RPMI7951 (cell line): ENCODE measurements around the gene ADNP2. TPM values are rescaled to one million over a fixed set of nuclear protein-coding genes. Genes with fewer than 3 reads are reported as not detected.
A peak's percentile ranks its signal among the peaks of the same experiment; 100 is the strongest.

ENCODE experiments used
- DNase-seq: peaks from one replicate; pipeline ENCODE4 v3.0.0-alpha.2; 2012; ENCODE audit warnings: low read depth
- total RNA-seq: library from RNA; depleted of rRNA; stranded (reverse); fragments of >200 nt; shearing (Covaris generic); gene quantifications from 2 replicates; pipeline ENCODE4 v1.2.3, GENCODE V29; 2014

Gene ADNP2
- total RNA-seq, 1 experiment from 2014 or later, result 12.9 TPM

DNA sequence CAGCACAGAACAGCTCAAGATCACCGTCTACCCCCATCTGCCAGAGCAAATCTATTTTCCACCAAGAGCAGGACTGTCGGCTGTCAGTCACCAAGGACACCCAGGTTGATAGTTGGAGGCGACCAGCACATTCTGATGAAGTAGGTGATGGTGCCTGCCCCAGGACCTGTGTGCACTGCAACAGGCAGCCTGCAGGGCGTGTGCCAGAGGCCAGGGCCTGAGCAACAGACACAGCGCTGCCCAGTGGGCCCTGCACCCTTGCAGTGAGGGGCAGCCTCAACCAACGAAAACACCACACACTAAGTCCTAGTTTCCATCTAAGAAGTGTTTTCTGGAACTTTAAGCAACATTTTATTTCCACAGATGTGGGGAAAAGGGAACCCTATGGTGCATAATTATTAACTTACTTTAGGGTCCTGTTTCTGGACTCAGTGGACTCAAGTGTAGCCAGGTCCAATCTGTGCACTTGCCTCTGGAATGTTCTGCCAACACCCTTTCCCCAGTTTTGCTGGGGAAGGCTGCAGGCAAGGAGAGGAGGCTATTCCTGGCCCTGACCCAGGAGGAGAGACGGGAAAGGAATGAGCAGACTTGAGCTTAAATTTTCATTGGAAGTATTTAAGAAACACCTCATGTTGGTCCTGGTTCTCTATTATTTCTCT, 61.5 kb downstream of the ADNP2 start:
- DNase-seq, result no peak

DNA sequence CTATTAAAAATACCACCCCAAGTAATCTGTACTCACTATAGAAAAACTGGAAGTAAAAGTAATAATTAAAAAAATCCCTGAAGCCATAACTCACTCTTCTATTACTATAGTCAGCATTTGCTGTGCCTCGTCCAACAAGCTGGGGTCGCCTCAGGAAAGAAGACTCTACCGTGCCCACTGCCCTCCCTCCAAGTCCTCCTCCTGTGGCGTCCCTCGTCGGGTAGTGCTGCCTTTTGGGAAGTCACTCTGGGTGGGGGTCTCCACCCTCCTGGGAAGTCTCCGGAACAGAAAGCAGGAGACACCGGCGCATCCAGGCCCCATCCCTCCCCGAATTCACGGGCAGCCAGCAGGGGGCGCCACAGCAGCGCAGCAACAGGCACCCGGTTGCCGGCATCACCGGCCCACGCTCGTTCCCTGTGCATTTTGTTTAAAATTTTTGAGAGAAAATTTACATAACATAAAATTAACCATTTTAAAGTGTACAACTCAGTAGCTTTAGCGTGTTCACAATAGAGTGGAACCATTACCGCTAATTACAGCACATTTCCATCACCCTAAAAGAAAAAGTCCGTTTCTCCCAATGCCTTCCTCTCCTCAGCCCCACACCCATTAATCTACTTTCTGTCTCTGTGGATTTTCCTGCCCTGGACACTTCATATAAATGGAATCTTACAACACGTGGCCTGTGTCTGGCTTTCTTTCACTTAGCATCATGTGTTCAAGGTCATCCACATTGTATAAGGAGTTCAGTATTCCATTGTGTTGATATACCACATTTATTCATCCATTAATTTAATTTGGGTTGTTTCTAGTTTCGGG, 62.2 kb downstream of the ADNP2 start:
- DNase-seq, result peak; percentile 11

DNA sequence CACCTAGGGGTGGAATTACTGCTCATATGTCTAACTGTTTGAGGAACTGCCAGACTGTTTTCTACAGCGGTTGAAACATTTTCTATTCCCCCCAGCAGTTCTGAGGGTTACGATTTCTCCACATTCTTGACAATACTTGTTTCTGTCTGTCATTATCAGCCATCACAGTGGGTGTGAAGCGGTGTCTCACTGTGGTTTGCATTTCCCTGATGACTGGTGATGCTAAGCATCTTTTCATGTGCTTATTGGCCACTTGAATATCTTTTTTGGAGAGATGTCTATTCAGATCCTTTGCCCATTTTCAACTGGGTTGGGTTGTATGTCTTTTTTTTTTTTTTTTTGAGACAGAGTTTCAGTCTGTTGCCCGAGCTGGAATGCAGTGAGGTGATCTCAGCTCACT, 63.0 kb downstream of the ADNP2 start:
- no peak for DNase-seq

DNA sequence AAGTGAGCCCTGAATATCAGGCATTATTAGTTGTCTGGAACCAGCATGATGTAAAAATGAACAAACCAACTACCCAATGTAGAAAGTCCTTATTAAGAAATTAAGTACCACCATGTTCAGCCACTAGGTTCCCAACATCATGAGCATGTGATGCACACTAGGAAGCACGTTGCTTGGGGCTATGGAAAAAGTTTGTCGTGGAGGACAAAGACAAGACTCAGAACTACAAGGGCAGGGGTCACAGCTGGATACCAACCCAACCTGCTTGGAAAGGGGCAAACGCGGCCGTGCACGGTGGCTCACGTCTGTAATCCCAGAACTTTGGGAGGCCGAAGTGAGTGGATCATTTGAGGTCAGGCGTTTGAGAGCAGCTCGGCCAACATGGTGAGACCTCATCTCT, 64.0 kb downstream of the ADNP2 start:
- DNase-seq, result no peak

DNA sequence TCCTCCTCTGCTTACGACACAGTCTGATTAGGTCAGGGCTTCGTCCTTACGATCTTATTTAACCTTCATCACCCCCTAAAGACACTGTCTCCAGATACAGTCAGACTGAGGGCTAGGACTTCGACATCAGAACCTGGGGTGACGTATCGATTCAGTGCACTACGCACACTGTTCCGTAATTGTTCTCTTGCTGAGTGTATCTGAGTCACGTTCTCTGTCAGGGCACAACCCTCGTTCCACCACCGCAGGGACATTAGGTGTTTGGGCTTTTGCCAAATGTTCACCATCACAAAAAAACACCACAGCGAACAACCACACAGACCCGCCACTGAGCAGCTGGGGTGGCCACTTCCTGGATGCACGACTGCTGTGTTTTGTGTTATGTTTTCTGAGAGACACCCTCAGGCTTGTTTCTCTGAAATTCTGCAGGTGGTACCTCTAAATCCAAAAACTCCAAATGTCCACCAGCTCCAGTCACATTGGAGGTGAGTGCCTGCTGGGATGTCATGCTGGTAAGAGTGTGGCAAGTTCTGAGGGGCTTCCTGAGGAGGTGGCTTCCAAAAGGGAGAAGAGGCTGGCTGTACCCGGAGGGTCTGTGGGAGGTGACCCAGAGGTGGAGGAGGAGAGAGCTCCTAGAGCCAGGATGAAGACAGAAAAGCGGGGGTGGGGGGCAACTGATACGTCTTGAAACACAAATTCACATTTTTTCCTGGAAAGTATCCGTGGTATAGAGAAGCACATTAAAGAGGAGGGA, 66.6 kb downstream of the ADNP2 start:
- DNase-seq, result no peak

DNA sequence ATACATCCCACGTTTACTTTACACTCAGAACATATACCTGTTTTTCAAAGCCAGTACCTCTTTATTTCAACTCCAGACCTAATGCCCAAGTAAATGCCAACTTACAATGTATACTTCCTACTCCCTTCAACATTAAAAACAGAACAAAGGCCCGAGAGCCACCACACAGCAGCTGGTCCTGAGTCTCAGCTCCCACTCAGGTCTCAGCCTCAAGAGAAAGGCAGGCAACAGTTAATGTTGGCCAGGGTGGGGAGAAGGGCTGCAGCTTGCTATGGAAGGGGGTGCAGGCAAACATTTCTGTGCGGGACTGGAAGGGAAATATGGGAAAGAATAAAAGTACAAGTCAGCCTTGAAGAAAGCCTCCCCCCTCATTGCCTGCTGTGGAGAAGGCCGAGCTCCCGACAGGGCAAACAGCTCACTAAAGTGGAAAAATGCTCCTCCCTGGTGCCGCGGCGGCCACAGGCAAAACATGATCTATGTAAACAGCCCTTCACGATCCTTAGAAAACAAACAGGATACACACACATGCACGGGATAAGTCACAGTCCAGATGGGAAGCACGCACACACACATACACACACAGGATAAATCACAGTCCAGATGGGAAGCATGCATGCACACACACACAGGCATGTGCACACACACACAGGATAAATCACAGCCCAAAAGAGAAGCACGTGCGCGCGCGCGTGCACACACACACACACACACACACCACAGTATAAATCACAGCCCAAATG, 67.4 kb downstream of the ADNP2 start:
- no peak for DNase-seq

DNA sequence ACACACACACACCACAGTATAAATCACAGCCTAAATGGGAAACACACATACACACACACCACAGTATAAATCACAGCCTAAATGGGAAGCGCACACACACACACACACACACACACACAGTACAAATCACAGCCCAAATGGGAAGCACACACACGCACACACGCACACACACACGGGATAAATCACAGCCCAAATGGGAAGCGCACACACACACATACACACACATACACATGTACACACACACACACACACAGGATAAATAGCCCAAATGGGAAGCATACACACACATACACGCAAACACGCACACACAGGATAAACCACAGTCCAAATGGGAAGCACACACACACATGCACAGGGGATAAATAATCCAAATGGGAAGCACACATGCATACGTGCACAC, 68.1 kb downstream of the ADNP2 start:
- DNase-seq, result no peak

DNA sequence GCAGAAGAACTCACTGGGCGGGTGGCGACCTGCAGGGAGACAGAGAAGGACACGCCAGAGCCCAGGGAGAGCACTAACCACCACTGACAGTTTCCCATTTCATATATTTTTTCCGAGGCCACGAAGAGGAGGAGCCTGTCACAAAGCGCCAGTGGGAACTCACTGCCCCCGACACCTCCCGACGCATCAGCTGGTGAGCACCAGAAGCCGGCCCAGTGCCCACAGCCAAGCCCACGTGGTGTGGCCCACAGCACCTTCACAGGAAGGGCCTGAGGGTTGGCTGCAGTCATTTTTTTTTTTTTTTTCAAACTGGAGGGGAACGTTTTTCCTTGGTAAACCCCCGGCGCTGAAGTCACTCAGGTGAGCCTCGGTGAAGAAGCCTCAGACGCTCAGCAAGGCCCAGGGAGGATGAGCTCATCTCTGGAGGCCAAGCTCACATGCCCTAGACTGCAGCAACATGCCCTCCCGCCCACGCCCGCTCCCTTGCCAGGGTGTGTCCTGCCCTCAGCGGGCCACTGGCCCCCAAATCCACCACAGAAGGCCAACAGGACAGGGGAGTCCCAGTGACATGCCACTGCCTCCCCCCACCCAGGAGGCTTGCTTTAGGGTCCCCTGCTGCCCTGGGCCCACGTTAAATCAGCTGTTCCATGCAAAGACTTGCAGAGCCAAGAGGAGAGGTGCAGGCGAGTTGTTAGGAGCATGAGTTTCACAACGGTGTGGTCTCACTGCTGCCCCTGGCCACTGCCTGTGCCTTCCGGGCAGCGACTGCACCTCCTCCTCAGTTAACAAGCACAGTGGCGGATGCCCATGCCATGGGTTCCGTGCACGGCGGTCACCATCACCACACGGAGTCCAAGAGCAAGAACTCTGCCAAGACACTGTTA, 70.1 kb downstream of the ADNP2 start:
- no peak for DNase-seq

DNA sequence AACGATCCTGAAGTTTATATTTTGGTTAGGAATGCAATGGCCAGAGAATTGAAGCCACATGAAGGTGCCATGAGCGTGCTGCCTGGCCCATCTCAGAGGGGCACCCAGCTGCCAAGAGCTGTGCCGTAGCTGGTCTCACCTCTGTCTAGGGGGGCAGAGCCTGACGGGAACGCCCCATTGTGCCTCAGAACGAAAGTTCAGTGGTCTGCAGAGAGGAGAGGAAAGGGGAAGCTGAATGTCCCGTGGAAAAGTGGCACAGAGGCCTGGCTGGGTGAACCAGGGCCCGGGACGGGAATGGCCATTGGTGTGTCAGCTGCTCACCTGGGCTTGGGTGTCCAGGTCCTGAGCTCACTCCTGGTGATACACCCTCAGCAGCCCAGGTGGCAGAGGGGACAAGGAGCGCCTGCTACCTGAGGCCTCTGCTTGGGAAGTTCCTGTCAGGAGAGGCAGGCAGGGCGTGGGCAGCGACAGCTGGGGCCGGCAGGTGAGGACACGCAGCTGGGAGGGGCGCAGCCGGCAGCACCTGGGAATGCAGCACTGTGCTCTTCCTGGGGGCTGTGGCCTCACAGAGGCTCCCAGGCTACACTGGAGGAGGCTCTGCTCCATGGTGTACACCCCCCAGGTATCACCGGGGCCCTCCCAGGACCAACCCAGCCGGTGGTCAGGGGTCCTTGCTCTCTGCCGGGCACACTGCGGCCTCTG, 70.9 kb downstream of the ADNP2 start:
- DNase-seq, result no peak

DNA sequence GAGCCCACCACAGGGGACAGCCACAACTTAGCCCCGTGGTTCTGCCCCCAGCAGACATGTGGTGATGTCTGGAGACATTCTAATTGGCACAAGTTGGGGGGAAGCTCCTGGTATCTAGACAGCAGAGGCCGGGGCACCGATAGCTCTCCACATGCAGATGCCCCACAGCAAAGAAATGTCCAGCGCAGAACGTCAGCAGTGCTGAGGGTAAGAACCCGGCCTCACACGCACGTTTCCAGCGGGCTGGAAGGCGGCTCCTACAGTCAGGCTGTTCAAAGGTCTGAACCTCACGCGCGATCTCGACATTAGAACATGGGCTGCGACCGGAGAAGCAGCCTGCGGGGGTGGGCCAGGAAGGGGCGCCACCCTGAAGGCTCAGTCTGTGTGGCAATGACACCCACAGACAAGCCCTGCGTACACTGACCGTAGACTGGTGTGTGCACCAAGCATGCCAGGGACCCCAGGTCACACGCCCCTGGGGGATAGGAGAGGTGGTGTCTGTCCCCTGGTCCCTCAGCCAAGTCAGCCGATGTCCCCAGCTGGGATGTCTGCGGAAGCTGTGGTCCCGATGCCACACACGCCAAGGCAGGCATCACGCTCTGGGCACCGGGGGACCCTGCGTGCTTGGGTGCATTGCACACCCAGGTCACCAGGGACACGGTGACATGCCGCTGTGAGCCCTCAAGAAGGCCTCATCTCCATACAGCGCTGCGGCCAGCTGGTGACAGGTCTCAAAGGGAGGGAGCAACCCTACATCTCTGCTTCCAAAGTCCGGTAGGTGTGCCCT, 71.9 kb downstream of the ADNP2 start:
- DNase-seq, result no peak

DNA sequence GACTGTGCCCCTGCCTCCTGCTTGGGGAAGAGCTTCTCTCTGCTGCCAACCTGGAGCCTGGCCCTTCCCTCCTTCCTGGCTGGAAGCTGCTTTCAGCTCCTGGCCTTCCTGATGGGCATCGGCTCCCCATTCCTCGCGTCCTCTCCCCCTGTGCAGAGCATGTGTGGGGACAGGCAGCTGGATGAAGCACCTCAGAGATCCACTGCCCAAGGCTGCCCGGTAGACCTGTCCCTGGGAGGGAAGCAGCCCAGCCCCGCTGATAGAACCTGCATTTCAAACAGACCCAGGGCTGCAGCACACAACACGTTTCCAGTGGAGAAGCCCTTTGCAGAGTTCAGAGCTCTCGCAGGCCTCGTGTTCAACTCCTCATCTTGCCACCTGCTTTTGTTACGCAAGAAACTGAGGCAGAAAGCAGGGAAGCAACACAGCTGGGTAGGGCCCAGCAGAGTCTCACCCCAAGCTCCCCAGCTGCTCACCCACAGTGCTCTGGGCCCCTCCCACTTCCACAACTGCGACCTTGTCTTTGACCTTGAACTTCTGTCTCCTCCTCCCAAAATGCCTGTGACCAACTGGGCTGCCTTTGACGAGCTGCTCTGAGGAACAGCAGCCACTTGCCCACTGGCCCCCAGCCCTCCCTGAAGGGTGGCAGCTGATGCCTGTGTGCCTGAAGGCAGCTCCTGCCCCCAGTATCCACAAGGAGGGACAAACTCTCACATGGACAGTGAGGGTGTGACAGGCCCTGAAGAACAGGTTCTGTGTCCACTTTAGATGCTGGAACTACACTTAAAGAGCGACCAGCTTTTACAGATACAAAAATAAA, 72.8 kb downstream of the ADNP2 start:
- DNase-seq, result no peak

DNA sequence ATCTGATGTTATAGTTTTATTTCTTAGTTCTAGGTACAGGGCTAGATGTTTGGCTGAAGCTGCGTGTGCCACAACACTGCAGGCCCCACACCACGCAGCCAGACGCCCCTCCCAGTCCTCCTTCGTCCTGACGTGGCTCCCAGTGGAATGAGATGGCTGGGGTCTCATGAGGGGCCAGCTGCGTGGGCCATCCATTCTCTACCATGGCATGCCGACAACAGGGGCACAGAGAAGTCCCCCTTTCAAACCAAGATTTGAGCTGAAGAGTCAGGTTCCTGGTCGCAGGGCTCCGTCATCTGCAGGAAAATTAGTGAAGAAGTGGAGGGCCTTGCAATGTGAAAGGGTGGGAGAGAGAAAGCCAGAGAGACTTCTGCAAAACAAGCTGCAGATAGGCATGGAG, 73.8 kb downstream of the ADNP2 start:
- no peak for DNase-seq

DNA sequence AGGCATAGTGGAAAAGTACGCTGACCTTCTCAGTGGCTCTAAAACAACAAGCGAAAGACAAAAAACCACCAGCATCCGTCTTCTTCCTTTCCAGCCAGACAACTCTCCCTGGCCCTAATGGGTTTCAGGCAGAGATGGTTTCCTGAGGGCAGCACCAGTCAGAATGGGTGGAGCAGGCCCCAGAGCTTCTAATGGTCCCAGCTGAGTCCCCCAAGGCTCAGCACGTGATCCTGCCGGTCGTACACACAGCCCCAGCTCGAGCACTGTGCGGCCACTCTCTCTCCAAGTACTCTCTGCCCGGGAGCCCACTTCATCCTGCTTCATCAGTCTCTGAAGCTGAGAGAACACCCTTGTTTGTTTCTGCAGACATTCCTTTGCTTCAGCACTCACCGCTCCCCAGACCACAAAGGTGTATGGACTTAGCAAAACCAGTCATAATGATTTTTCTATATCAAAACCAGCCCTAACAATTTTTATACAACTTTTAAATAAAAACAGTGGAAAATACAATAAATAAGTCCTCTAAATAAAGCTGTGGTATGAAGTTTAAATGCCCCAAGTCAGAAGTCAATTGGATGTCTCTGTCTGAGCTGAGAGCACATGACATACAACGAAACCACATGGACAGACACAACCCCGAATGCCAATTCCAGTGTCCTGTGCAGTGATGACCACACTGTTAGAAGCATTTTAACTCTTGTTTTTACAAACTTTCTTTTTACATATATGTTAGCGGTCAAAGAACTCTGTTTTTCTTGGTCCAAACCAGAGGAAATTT, 74.4 kb downstream of the ADNP2 start:
- peak; percentile 26 for DNase-seq

DNA sequence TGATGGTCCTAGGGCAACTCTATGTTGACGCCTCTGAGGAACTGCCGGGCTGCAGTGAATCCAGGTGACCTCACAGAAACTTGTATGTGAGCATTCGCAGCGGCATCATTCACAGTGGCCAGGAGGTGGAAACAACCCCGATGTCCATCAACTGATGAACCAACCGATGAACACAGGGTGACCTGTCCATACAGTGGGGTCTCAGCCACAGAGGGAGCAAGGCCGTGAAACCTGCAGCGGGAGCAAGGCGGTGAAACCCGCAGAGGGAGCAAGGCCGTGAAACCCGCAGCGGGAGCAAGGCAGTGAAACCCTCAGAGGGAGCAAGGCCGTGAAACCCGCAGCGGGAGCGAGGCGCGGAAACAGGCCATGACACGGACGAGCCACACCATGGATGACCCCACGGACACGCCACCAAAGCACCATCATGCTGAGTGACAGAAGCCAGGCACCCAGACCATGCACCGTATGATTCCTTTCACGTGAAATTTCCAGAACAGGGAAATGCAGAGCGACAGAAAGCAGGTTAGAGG, 75.2 kb downstream of the ADNP2 start:
- no peak for DNase-seq

DNA sequence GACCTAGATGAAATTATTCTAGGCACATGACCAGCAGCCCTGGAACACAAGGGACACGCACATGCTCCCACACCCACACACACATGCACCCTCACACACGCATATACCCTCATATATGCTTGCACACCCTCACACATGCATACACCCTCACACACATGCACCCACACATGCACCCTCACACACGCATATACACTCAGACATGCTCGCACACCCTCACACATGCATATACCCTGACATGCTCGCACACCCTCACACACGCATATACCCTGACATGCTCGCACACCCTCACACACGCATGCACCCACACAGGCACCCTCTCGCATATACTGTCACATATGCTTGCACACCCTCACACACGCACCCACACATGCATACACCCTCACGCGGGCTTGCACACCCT, 76.5 kb downstream of the ADNP2 start:
- no peak for DNase-seq

DNA sequence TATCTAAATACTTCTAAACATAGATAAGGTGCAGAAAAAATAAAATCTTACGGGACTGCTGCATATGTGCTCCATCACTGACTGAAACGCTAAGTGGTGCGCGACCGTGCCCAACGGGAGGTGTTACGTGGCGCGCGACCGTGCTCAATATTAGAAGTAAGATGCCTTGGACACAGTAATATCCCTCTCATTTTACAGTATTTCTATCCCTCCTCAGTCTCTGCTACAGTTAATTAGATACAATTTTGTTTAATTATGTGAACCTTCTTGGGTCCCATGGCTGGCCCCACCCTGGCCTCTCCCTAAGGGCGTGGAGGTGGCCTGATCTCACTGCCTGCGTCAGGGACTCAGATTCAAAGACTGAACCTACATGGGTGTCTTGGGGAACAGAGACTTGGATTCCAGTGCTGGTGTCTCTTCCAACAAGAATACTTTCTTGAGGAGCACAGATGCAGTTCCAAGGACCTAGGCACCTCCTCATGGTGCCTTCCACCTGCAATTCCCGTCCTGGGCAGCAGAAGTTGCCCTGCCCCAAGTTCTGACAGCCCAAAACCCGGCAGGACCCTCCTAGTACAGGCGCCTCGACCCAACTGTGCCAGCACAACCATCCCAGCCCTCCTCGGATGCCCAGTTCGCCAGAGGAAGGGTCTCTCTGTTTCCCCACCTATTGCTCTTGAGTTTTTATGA, 79.0 kb downstream of the ADNP2 start:
- no peak for DNase-seq
